Middle frontal gyrus (tissue), 1 donor: Measurements from ENCODE around the gene TTC21A.

Experiments
- DNase-seq: peaks from one replicate; pipeline ENCODE4 v3.0.0-alpha.2; 2015; ENCODE audit warnings: low spot score; ENCODE audit errors: extremely low spot score

The TTC21A gene

GRCh38 chr3:39136533-39137434 is 29.3 kb downstream of the TTC21A start:
- DNase-seq, result no peak

- DNase-seq, result no peak
These were observed 30.0 kb downstream of the TTC21A start for GRCh38 chr3:39137435-39137936.

- no peak for DNase-seq
These were observed 30.7 kb downstream of the TTC21A start for GRCh38 chr3:39137991-39138803.

GRCh38 chr3:39138804-39139415 is 31.4 kb downstream of the TTC21A start:
- DNase-seq, result no peak

- no peak for DNase-seq
These were observed 32.0 kb downstream of the TTC21A start for GRCh38 chr3:39139442-39139841.

GRCh38 chr3:39140341-39140971 is 33.0 kb downstream of the TTC21A start:
- no peak for DNase-seq

GRCh38 chr3:39141171-39141995 is 33.9 kb downstream of the TTC21A start:
- no peak for DNase-seq

- DNase-seq, result no peak
These were observed 34.6 kb downstream of the TTC21A start for GRCh38 chr3:39142067-39142466.

GRCh38 chr3:39143051-39143885 is 35.8 kb downstream of the TTC21A start:
- DNase-seq, result no peak

GRCh38 chr3:39144095-39144747 is 36.7 kb downstream of the TTC21A start:
- no peak for DNase-seq

GRCh38 chr3:39144748-39145380 is 37.4 kb downstream of the TTC21A start:
- no peak for DNase-seq

GRCh38 chr3:39146083-39146501 is 38.6 kb downstream of the TTC21A start:
- no peak for DNase-seq

- no peak for DNase-seq
These were observed 39.4 kb downstream of the TTC21A start for GRCh38 chr3:39146611-39147591.

- DNase-seq, result no peak
These were observed 40.4 kb downstream of the TTC21A start for GRCh38 chr3:39147711-39148434.

- DNase-seq, result no peak
These were observed 41.1 kb downstream of the TTC21A start for GRCh38 chr3:39148435-39149058.

GRCh38 chr3:39149059-39149455 is 41.6 kb downstream of the TTC21A start:
- no peak for DNase-seq
